Smooth muscle cell (in vitro differentiated cells): ENCODE measurements around the gene NOS1AP. TPM values are rescaled to one million over a fixed set of nuclear protein-coding genes. Genes with fewer than 3 reads are reported as not detected.
A peak's percentile ranks its signal among the peaks of the same experiment; 100 is the strongest.

ENCODE experiments used
- DNase-seq: peaks from one replicate; lab custom pipeline; 2025; ENCODE audit not compliant: unreplicated experiment; lab: John Stamatoyannopoulos, UW
- H2AFZ ChIP-seq: fragments of 200-600 bp; sonication (generic); 2 replicates; pipeline ENCODE4 v1.6.0; 2016; ENCODE audit warnings: antibody characterized with exemption, low read depth, mild to moderate bottlenecking
- H3F3A ChIP-seq: fragments of 200-600 bp; sonication (generic); 2 replicates; pipeline ENCODE4 v1.6.0; 2017; ENCODE audit warnings: antibody characterized with exemption, low read depth
- H3K27ac ChIP-seq: fragments of 200-600 bp; sonication (generic); 2 replicates; pipeline ENCODE4 v1.5.1; 2016; ENCODE audit warnings: low read depth, mild to moderate bottlenecking
- H3K27me3 ChIP-seq: fragments of 200-600 bp; sonication (generic); 2 replicates; pipeline ENCODE4 v1.6.1; 2016; ENCODE audit warnings: low read depth, mild to moderate bottlenecking
- H3K36me3 ChIP-seq: fragments of 200-600 bp; sonication (generic); 2 replicates; pipeline ENCODE4 v1.5.1; 2016; ENCODE audit warnings: low read depth
- H3K4me1 ChIP-seq: fragments of 200-600 bp; sonication (generic); 2 replicates; pipeline ENCODE4 v1.5.1; 2016; ENCODE audit warnings: low read depth
- H3K4me2 ChIP-seq: fragments of 200-600 bp; sonication (generic); 2 replicates; pipeline ENCODE4 v1.6.0; 2016; ENCODE audit warnings: mild to moderate bottlenecking
- H3K4me3 ChIP-seq: fragments of 200-600 bp; sonication (generic); 2 replicates; pipeline ENCODE4 v1.5.1; 2016; ENCODE audit warnings: mild to moderate bottlenecking
- H3K79me2 ChIP-seq: fragments of 200-600 bp; sonication (generic); 2 replicates; pipeline ENCODE4 v1.6.0; 2016; ENCODE audit warnings: low read depth, mild to moderate bottlenecking
- H3K9ac ChIP-seq: fragments of 200-600 bp; sonication (generic); 2 replicates; pipeline ENCODE4 v1.6.0; 2016; ENCODE audit warnings: low read depth
- H3K9me3 ChIP-seq: fragments of 200-600 bp; sonication (generic); replicated peaks from 2 replicates; pipeline ENCODE4 v1.5.1; 2016; ENCODE audit warnings: low read depth
- H4K20me1 ChIP-seq: fragments of 200-600 bp; sonication (generic); 2 replicates; pipeline ENCODE4 v1.6.0; 2016; ENCODE audit warnings: low read depth
- WGBS: methylation state at CpG from one replicate; pipeline ENCODE4 v1.1.7; 2016; ENCODE audit warnings: low lambda C conversion rate; 5-methylcytosine and 5-hydroxymethylcytosine counted together
- polyA plus RNA-seq: library from polyadenylated mRNA; unstranded; fragments of >200 nt; fragmentation: Nextera tagmentation; extraction: Ambion mirVana; gene quantifications from 2 replicates; pipeline ENCODE4 v1.2.1, GENCODE V29; 2016
- total RNA-seq: library from RNA; depleted of rRNA; stranded (reverse); fragments of >200 nt; gene quantifications from 2 replicates; pipeline ENCODE4 v1.2.3, GENCODE V29; 2014
- TF ChIP-seq, protein P1 (sequence below): fragments of 200-600 bp; sonication (generic); IDR thresholded peaks from 2 replicates; pipeline ENCODE4 v1.5.1; 2017; ENCODE audit warnings: borderline replicate concordance, mild to moderate bottlenecking, antibody characterized with exemption; ENCODE audit not compliant: insufficient read depth, poor library complexity, severe bottlenecking

Gene NOS1AP
- total and polyA plus RNA-seq, 2 experiments from 2014 or later, result 0.54 to 0.80 TPM

DNA sequence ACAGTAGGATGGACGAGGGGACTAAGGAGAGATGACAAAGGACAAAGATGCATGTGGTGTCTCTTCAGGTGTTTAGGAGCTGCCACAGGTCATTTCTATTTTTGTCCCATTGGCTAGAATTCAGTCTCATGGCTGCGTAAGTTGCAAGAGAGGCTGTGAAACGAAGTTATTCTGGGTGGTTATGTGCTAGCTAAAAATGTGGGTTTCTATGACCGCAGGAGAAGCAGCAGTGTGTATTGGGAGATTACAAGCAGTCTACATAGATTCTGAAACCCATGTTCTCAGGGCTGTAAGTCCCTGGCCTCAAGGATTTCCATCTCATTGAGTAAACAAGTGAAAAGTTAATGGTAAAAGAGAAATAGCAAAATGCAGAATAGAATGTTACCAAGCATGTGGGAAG lies 196.5 kb downstream of the NOS1AP start:
- TF ChIP-seq, protein P1, sequence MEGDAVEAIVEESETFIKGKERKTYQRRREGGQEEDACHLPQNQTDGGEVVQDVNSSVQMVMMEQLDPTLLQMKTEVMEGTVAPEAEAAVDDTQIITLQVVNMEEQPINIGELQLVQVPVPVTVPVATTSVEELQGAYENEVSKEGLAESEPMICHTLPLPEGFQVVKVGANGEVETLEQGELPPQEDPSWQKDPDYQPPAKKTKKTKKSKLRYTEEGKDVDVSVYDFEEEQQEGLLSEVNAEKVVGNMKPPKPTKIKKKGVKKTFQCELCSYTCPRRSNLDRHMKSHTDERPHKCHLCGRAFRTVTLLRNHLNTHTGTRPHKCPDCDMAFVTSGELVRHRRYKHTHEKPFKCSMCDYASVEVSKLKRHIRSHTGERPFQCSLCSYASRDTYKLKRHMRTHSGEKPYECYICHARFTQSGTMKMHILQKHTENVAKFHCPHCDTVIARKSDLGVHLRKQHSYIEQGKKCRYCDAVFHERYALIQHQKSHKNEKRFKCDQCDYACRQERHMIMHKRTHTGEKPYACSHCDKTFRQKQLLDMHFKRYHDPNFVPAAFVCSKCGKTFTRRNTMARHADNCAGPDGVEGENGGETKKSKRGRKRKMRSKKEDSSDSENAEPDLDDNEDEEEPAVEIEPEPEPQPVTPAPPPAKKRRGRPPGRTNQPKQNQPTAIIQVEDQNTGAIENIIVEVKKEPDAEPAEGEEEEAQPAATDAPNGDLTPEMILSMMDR, result no peak

DNA sequence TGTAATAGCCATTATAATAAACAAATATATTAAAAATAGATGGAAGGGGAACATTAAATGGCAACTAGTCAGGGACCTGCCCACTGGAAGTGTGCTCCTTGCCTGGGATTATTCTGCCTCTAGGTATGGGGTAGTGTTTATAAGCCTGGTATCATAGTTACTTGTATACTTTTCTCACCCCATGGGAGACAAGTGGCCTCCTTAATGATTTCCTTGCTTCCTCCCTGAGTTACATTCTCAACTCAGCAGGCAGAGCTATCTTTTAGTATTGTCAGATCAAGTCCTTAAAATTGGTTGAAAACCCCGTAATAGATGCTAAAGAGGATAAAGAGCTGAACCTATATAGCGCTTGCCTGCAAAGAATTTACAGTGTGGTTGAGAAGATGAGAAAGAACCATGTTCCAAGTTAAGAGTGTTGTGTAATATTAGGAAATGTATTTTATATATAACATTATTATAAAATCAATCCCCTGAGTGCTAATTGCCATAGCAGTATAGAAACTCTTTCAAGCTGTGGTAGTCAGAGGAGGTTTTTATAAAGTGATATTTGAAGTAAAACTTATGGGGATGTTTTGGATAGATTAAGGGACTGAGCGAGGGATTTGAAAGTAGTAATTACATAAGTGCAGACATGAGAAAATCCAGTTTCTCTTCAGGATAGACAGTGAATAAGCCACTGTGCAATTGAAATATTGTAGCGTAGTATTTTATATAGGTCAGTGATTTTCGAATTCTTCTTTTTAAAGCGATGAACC lies 200.7 kb downstream of the NOS1AP start:
- Histone ChIP-seq H4K20me1 (no peaks in the 10 kb centered on the region), H3F3A (no peaks in the 10 kb centered on the region), H3K79me2 (no peaks in the 10 kb centered on the region), H3K9ac (no peak overlapping the region), H3K4me2 (peak overlapping the region; percentile 3), H3K27me3 (no peaks in the 10 kb centered on the region), H3K4me1 (no peaks in the 10 kb centered on the region), H3K36me3 (no peaks in the 10 kb centered on the region), H3K4me3 (no peak overlapping the region), H3K9me3 (no peaks in the 10 kb centered on the region), H2AFZ (no peak overlapping the region), H3K27ac (no peak overlapping the region)
- no peak for DNase-seq
- 66% methylated on average over 6 of the region's 6 CpGs for WGBS
- TF ChIP-seq, protein P1, result no peak

More for the DNA sequence above, 196.5 kb downstream of the NOS1AP start:
- WGBS, result 93% methylated on average over 4 of the region's 4 CpGs
- H3K9ac ChIP-seq, result no peak overlapping the region
- H3K4me2 ChIP-seq, result no peak overlapping the region
- H3K36me3 ChIP-seq, result no peaks in the 10 kb centered on the region
- no peaks in the 10 kb centered on the region for H4K20me1 ChIP-seq
- no peaks in the 10 kb centered on the region for H3K79me2 ChIP-seq
- H2AFZ ChIP-seq, result no peak overlapping the region
- no peaks in the 10 kb centered on the region for H3K4me1 ChIP-seq
- no peaks in the 10 kb centered on the region for H3K9me3 ChIP-seq
- H3K27ac ChIP-seq, result no peak overlapping the region
- no peak for DNase-seq
- H3K4me3 ChIP-seq, result no peak overlapping the region
- H3K27me3 ChIP-seq, result no peaks in the 10 kb centered on the region
- H3F3A ChIP-seq, result no peaks in the 10 kb centered on the region

DNA sequence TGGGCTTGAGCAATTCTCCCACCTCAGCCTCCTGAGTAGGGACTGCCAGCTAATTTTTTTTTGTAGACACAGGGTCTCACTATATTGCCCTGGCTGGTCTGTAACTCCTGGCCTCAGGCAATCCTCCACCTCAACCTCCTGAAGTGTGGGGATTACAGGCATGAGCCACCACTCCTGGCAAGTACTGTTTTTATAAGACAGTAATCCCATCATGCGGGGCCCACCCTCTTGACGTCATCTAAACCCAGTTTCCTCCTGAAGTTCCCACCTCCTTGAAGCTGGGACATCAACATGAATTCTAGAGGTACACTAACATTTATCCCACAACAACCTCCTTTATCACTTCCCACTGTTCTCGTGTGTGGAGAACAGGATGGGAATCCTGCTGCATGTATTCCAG lies 202.5 kb downstream of the NOS1AP start:
- H3K9ac ChIP-seq, result no peak overlapping the region
- no peaks in the 10 kb centered on the region for H4K20me1 ChIP-seq
- no peak overlapping the region for H3K4me3 ChIP-seq
- H3K27me3 ChIP-seq, result no peaks in the 10 kb centered on the region
- H3K79me2 ChIP-seq, result no peaks in the 10 kb centered on the region
- TF ChIP-seq, protein P1, result no peak
- no peaks in the 10 kb centered on the region for H3K4me1 ChIP-seq
- no peaks in the 10 kb centered on the region for H3F3A ChIP-seq
- no peak overlapping the region for H3K27ac ChIP-seq
- no peaks in the 10 kb centered on the region for H3K36me3 ChIP-seq
- DNase-seq, result no peak
- H3K4me2 ChIP-seq, result no peak overlapping the region
- no peaks in the 10 kb centered on the region for H3K9me3 ChIP-seq
- no peak overlapping the region for H2AFZ ChIP-seq
- 86% methylated on average over 3 of the region's 3 CpGs for WGBS

DNA sequence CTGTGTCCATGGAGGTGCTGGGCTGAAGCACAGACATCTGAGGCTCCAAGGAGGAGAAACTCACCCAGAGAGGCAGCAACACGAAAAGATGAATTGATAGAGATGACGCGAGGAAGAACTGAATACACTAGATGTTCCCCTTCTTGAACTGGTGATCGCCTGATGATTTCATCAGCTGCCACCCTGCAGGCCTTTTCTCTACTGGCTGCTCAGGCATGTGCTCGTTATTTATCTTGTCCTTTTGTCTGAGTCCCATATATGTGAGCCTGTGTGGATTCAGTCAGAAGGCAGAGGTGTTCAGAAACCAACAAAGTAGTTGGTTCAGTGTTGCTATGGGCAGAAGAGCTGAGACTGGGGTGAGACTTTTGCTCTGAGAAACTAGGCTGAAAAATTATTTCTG lies 202.9 kb downstream of the NOS1AP start:
- 92% methylated on average over 5 of the region's 5 CpGs for WGBS
- no peaks in the 10 kb centered on the region for H3K27me3 ChIP-seq
- DNase-seq, result no peak
- no peak overlapping the region for H3K9ac ChIP-seq
- no peaks in the 10 kb centered on the region for H4K20me1 ChIP-seq
- H3K36me3 ChIP-seq, result no peaks in the 10 kb centered on the region
- TF ChIP-seq, protein P1, result no peak
- no peak overlapping the region for H2AFZ ChIP-seq
- H3K4me3 ChIP-seq, result no peak overlapping the region
- no peak overlapping the region for H3K27ac ChIP-seq
- H3K4me2 ChIP-seq, result no peak overlapping the region
- H3K79me2 ChIP-seq, result no peaks in the 10 kb centered on the region
- H3F3A ChIP-seq, result no peaks in the 10 kb centered on the region
- H3K4me1 ChIP-seq, result no peaks in the 10 kb centered on the region
- H3K9me3 ChIP-seq, result no peaks in the 10 kb centered on the region
